ENCODE measurements around the gene TMA7B.

DNA sequence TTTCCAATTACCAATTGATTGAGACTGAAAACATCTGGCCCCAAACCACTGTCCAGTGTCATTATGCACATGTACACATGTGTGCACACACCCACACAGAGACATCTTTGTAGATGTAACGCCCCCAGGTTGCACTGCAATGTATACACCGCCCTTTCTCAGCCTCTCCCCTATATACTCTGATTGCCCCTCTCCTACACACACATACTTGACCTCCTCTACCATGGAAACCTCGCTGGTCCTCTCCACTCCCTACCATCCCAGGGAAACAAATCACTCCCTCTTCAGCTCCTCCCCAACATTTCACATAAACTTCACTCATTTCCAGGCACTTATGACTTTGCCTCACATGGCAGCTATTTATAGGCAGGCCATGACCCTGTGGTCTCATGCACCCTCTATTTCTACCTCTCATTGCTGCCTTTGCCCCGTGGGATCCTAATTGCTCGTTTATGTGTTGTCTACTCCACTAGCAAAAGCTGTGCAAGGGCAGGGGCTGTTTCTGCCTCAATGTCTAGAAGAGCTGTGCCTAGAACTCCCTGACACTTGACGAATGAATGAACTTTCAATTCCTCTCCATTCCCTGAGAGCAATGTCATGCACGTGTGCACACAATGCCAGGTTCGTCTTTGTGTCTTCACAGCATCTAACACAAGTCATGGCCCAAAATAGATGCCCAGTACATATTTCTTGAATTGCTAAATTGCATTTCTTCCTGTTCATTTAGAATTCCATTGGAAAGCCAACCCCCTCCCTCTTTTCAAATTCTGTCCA, 10.0 kb upstream of the TMA7B start:
- TF ChIP-seq CTCF (conservative IDR thresholded peaks at IDR 0.05): no peak
- no peak for TF ChIP-seq ZFX (IDR thresholded peaks at IDR 0.05)
